Measurements from ENCODE around the gene HIF3A. TPM values are rescaled to one million over a fixed set of nuclear protein-coding genes. Genes with fewer than 3 reads are reported as not detected.

Gene HIF3A
- total and polyA plus RNA-seq, 2 donors (not counting 3 experiments of a cell fraction or from before 2014, with no cell fraction given) = 8.1 to 8.5 TPM

DNA sequence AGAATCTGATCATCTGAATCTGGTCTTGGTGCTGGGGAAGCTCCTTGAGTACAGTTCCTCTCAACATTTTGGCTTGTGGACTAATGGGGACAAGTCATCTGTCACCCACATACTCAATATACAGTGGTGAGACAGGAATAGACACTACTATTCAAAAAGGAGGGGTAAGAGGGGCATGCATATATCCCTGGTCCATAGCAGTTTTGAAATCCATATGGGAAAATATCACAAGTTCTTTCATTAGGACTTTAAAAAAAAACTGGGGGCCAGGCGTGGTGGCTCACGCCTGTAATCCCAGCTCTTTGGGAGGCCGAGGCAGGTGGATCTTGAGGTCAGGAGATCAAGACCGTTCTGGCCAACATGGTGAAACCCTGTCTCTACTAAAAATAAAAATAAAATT, 29.8 kb downstream of the HIF3A start:
- Histone ChIP-seq H3K36me3 (ENCODE audit: control insufficient read depth in 2 of 2, extremely low read depth in 1 of 2, insufficient read depth in 2 of 2, low read length in 2 of 2) (peaks cover 0 to 11% of the 10 kb centered on the region in 2 experiments), H3K9me3 (replicated peaks; ENCODE audit: control insufficient read depth, insufficient read depth, low read length) (no peaks in the 10 kb centered on the region), H3K9me1 (replicated peaks; ENCODE audit: control insufficient read depth, extremely low read depth, insufficient read depth, low read length) (no peaks in the 10 kb centered on the region), H3K9ac (replicated peaks; ENCODE audit: extremely low read depth, insufficient read depth, low read length) (no peak overlapping the region), H3K79me2 (ENCODE audit: control insufficient read depth, insufficient read depth, low read length) (no peaks in the 10 kb centered on the region), H3K27me3 (ENCODE audit: control insufficient read depth in 2 of 2, insufficient read depth in 2 of 2, low read length in 2 of 2) (no peaks in the 10 kb centered on the region), H3K4me3 (replicated peaks in 1 of 3; ENCODE audit: insufficient read depth in 1 of 3, low read depth in 1 of 3, low read length in 3 of 3) (no peak overlapping the region), H2AFZ (ENCODE audit: low read depth, low read length) (no peak overlapping the region), H4K20me1 (replicated peaks; ENCODE audit: control insufficient read depth, extremely low read depth, insufficient read depth, low read length) (no peaks in the 10 kb centered on the region), H3K4me2 (ENCODE audit: insufficient read depth, low read length) (no peak overlapping the region), H3K4me1 (ENCODE audit: control insufficient read depth, extremely low read depth, insufficient read depth, low read length) (no peaks in the 10 kb centered on the region), H3K27ac (ENCODE audit: insufficient read depth, low read depth, low read length) (no peak overlapping the region)
- dilution Hi-C loops (cut with MboI; ENCODE audit: extremely low pct_ligation_motif_present, low sequenced_read_pairs) = no loop called here
- FAIRE-seq = no peak
- no peak for DNase-seq (ENCODE audit: low read depth, low spot score)
- TF ChIP-seq POLR2AphosphoS5 (IDR thresholded peaks at IDR 0.05; ENCODE audit: insufficient read depth, low read depth, low read length) = no peak
- TF ChIP-seq, protein P1, sequence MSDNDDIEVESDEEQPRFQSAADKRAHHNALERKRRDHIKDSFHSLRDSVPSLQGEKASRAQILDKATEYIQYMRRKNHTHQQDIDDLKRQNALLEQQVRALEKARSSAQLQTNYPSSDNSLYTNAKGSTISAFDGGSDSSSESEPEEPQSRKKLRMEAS (IDR thresholded peaks at IDR 0.05; ENCODE audit: insufficient read depth, insufficient read length) = no peak
- no peak for TF ChIP-seq POLR2A (IDR thresholded peaks at IDR 0.05; ENCODE audit: low read depth, low read length)
- TF ChIP-seq MYC (IDR thresholded peaks at IDR 0.05; ENCODE audit: low read depth, low read length) = no peak
- TF ChIP-seq JUN (IDR thresholded peaks at IDR 0.05; ENCODE audit: borderline replicate concordance, insufficient read depth, insufficient read length, low read depth) = no peak
- TF ChIP-seq, protein P2, sequence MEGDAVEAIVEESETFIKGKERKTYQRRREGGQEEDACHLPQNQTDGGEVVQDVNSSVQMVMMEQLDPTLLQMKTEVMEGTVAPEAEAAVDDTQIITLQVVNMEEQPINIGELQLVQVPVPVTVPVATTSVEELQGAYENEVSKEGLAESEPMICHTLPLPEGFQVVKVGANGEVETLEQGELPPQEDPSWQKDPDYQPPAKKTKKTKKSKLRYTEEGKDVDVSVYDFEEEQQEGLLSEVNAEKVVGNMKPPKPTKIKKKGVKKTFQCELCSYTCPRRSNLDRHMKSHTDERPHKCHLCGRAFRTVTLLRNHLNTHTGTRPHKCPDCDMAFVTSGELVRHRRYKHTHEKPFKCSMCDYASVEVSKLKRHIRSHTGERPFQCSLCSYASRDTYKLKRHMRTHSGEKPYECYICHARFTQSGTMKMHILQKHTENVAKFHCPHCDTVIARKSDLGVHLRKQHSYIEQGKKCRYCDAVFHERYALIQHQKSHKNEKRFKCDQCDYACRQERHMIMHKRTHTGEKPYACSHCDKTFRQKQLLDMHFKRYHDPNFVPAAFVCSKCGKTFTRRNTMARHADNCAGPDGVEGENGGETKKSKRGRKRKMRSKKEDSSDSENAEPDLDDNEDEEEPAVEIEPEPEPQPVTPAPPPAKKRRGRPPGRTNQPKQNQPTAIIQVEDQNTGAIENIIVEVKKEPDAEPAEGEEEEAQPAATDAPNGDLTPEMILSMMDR (IDR thresholded peaks at IDR 0.05; ENCODE audit: extremely low read depth in 1 of 2, insufficient read depth in 1 of 2, low read depth in 1 of 2, low read length in 2 of 2) = no peak
- TF ChIP-seq EZH2 (IDR thresholded peaks at IDR 0.05; ENCODE audit: borderline replicate concordance, low read depth, low read length, severe bottlenecking) = no peak
- no peak for TF ChIP-seq GATA2 (IDR thresholded peaks at IDR 0.05; ENCODE audit: insufficient read depth, insufficient read length, low read depth, low read length)
- no peak for TF ChIP-seq FOS (IDR thresholded peaks at IDR 0.05; ENCODE audit: borderline replicate concordance, insufficient read depth, low read length)
- BruUV-seq (replicated peaks) = no TSS peak
- ChIA-PET CTCF (interaction anchor here (0.5 to 3.6 kb wide), 2 partner anchors 46 to 90 kb away, joined by 3 to 13 read pairs; no protein-coding TSS in a partner anchor), POLR2A (no interaction called here)
- intact Hi-C loops (cut with micrococcal nuclease) = no loop called here
